ENCODE results near the gene NFXL1. TPM values are rescaled to one million over a fixed set of nuclear protein-coding genes. Genes with fewer than 3 reads are reported as not detected.
A peak's percentile ranks its signal among the peaks of the same experiment; 100 is the strongest.

The NFXL1 gene
- total and polyA plus RNA-seq, 9 donors: 5.8 to 15.7 (median 13.6) TPM

GRCh38 chr4:47942081-47942819 is 27.9 kb upstream of the NFXL1 start:
- Histone ChIP-seq H3K27me3 (no peaks in the 10 kb centered on the region), H3K4me1 (ENCODE audit: insufficient read depth) (no peaks in the 10 kb centered on the region), H3K27ac (no peak overlapping the region), H3K36me3 (no peaks in the 10 kb centered on the region), H3K4me3 (no peak overlapping the region), H3K9me3 (no peaks in the 10 kb centered on the region)
- TF ChIP-seq EP300 (IDR thresholded peaks at IDR 0.05) (no peak), CTCF (IDR thresholded peaks at IDR 0.05) (no peak), POLR2A (IDR thresholded peaks at IDR 0.05) (no peak)
- 63 to 64% (median 63%) methylated on average over 10 of the region's 10 CpGs for WGBS, 3 donors
- no peak for DNase-seq
- intact Hi-C loops (cut with DNase I): no loop called here

- intact Hi-C loops (cut with DNase I): loop anchor here in 1 of 4 donors (10.0 kb wide), 1 partner anchor 275 kb away; no protein-coding TSS in a partner anchor
- Histone ChIP-seq H3K4me3 (no peak overlapping the region), H3K36me3 (no peaks in the 10 kb centered on the region), H3K27me3 (no peaks in the 10 kb centered on the region), H3K9me3 (no peaks in the 10 kb centered on the region), H3K4me1 (ENCODE audit: insufficient read depth) (no peaks in the 10 kb centered on the region), H3K27ac (no peak overlapping the region)
- DNase-seq: no peak
- WGBS, 3 donors: 89 to 93% (median 89%) methylated on average over 5 of the region's 5 CpGs
- TF ChIP-seq CTCF (IDR thresholded peaks at IDR 0.05) (no peak), POLR2A (IDR thresholded peaks at IDR 0.05) (no peak), EP300 (IDR thresholded peaks at IDR 0.05) (no peak)
These were observed 25.1 kb upstream of the NFXL1 start for GRCh38 chr4:47939456-47939855.

- Histone ChIP-seq H3K4me3 (no peak overlapping the region), H3K9me3 (no peaks in the 10 kb centered on the region), H3K27ac (no peak overlapping the region), H3K27me3 (no peaks in the 10 kb centered on the region), H3K4me1 (ENCODE audit: insufficient read depth) (no peaks in the 10 kb centered on the region), H3K36me3 (no peaks in the 10 kb centered on the region)
- intact Hi-C loops (cut with DNase I): loop anchor here in 1 of 4 donors (10.0 kb wide), 1 partner anchor 272 kb away; no protein-coding TSS in a partner anchor
- 91 to 92% (median 91%) methylated on average over 6 of the region's 6 CpGs for WGBS, 3 donors
- DNase-seq: no peak
- TF ChIP-seq POLR2A (IDR thresholded peaks at IDR 0.05) (no peak), EP300 (IDR thresholded peaks at IDR 0.05) (no peak), CTCF (IDR thresholded peaks at IDR 0.05) (no peak)
These were observed 22.0 kb upstream of the NFXL1 start for GRCh38 chr4:47936336-47936735.

GRCh38 chr4:47933840-47934239 is 19.5 kb upstream of the NFXL1 start:
- Histone ChIP-seq H3K4me3 (no peak overlapping the region), H3K36me3 (no peaks in the 10 kb centered on the region), H3K27ac (no peak overlapping the region), H3K4me1 (ENCODE audit: insufficient read depth) (no peaks in the 10 kb centered on the region), H3K9me3 (no peaks in the 10 kb centered on the region), H3K27me3 (no peaks in the 10 kb centered on the region)
- TF ChIP-seq CTCF (IDR thresholded peaks at IDR 0.05) (peak; percentile 27 to 45 (median 31)), EP300 (IDR thresholded peaks at IDR 0.05) (no peak), POLR2A (IDR thresholded peaks at IDR 0.05) (no peak)
- intact Hi-C loops (cut with DNase I): loop anchor here in 1 of 4 donors (10.0 kb wide), 1 partner anchor 269 kb away; no protein-coding TSS in a partner anchor
- DNase-seq: no peak
- 1 to 2% (median 2%) methylated on average over 4 of the region's 4 CpGs for WGBS, 3 donors
